ENCODE measurements around the gene CROCC2. TPM values are rescaled to one million over a fixed set of nuclear protein-coding genes. Genes with fewer than 3 reads are reported as not detected.

CROCC2 gene
- total and polyA plus RNA-seq, 10 of the 15 experiments (the other 5 are each of a cell fraction or from before 2014, with no cell fraction given), result not detected

GRCh38 chr2:240917009-240917683 is 11.0 kb downstream of the CROCC2 start:
- 18% methylated on average over 19 of the region's 20 CpGs for WGBS (ENCODE audit: insufficient coverage, insufficient replicate concordance, low lambda C conversion rate, missing lambda C conversion rate)
- ChIA-PET SMC1A (ENCODE audit: uncharacterized antibody, unreplicated experiment) (no interaction called here), CTCF (no interaction called here), RAD21 (ENCODE audit: unreplicated experiment) (no interaction called here), POLR2A (no interaction called here)
- no TSS peak for BruUV-seq (replicated peaks)
- Histone ChIP-seq H3K4me2 (ENCODE audit: control insufficient read depth, insufficient read depth) (no peak overlapping the region), H3K9me3 (replicated peaks; ENCODE audit: control insufficient read depth, insufficient read depth, low read length) (no peaks in the 10 kb centered on the region), H2AFZ (ENCODE audit: control insufficient read depth, low read depth, low read length) (no peak overlapping the region), H3K27me3 (replicated peaks in 1 of 2; ENCODE audit: control insufficient read depth in 2 of 2, insufficient read depth in 2 of 2, low read length in 1 of 2) (peaks cover 0 to 3% of the 10 kb centered on the region in 2 experiments), H3K9ac (ENCODE audit: control insufficient read depth, insufficient read depth, low read length) (no peak overlapping the region), H3K27ac (ENCODE audit: control insufficient read depth, insufficient read depth) (no peak overlapping the region), H3K4me3 (no peak overlapping the region), H3K36me3 (ENCODE audit: control insufficient read depth in 2 of 2, insufficient read depth in 2 of 2, low read length in 1 of 2) (no peaks in the 10 kb centered on the region), H3K4me1 (ENCODE audit: control insufficient read depth, insufficient read depth, low read length) (no peaks in the 10 kb centered on the region), H4K20me1 (ENCODE audit: control insufficient read depth, insufficient read depth) (no peaks in the 10 kb centered on the region), H3K79me2 (ENCODE audit: control insufficient read depth, insufficient read depth, low read length) (no peaks in the 10 kb centered on the region)
- in situ Hi-C loops (cut with MboI) (no loop called here), intact Hi-C loops (cut with micrococcal nuclease; ENCODE audit: unreplicated experiment) (no loop called here)
- TF ChIP-seq RBBP5 (conservative IDR thresholded peaks at IDR 0.05), result no peak
- no peak for TF ChIP-seq EP300 (IDR thresholded peaks at IDR 0.05; ENCODE audit: borderline replicate concordance in 1 of 2, control insufficient read depth in 1 of 2, low read depth in 2 of 2, low read length in 2 of 2)
- TF ChIP-seq SUZ12 (IDR thresholded peaks at IDR 0.05; ENCODE audit: unreplicated experiment), result no peak
- TF ChIP-seq USF1 (IDR thresholded peaks at IDR 0.05; ENCODE audit: borderline replicate concordance, extremely low read length, insufficient read depth, low read depth, low read length), result no peak
- TF ChIP-seq PAX5 (IDR thresholded peaks at IDR 0.05; ENCODE audit: borderline replicate concordance, low read depth, low read length), result no peak
- no peak for TF ChIP-seq SUPT20H (IDR thresholded peaks at IDR 0.05; ENCODE audit: borderline replicate concordance, control insufficient read depth, low read depth, low read length)
- no peak for TF ChIP-seq KLF5 (IDR thresholded peaks at IDR 0.05; ENCODE audit: partially characterized antibody)
- TF ChIP-seq SPI1 (IDR thresholded peaks at IDR 0.05; ENCODE audit: borderline replicate concordance, insufficient read depth, low read depth, low read length), result no peak
- TF ChIP-seq CREB1 (IDR thresholded peaks at IDR 0.05; ENCODE audit: low read depth), result no peak
- no peak for TF ChIP-seq MLLT1 (IDR thresholded peaks at IDR 0.05)
- no peak for TF ChIP-seq ZNF207 (IDR thresholded peaks at IDR 0.05; ENCODE audit: borderline replicate concordance)
- no peak for TF ChIP-seq BCLAF1 (IDR thresholded peaks at IDR 0.05)
- no peak for TF ChIP-seq CEBPZ (IDR thresholded peaks at IDR 0.05; ENCODE audit: low read depth, low read length)
- ATAC-seq, result no peak
- FAIRE-seq, result no peak
- DNase-seq (ENCODE audit: low read depth, low spot score), result no peak

Measured in GM12878 (cell line).